ENCODE results near the gene F10. TPM values are rescaled to one million over a fixed set of nuclear protein-coding genes. Genes with fewer than 3 reads are reported as not detected.

F10 gene
- total RNA-seq, 1 experiment from 2014 or later, result not detected

- in situ Hi-C loops (cut with HindIII; ENCODE audit: low pct_unique_long_range_greater_than_20kb, low sequenced_read_pairs), result no loop called here
- no peak for DNase-seq (ENCODE audit: low read depth)
These were observed 21.6 kb downstream of the F10 start for GRCh38 chr13:113144255-113144629.

- in situ Hi-C loops (cut with HindIII; ENCODE audit: low pct_unique_long_range_greater_than_20kb, low sequenced_read_pairs), result no loop called here
- no peak for DNase-seq (ENCODE audit: low read depth)
These were observed 22.9 kb downstream of the F10 start for GRCh38 chr13:113145496-113145895.

GRCh38 chr13:113145911-113146598, 23.5 kb downstream of the F10 start:
- in situ Hi-C loops (cut with HindIII; ENCODE audit: low pct_unique_long_range_greater_than_20kb, low sequenced_read_pairs), result no loop called here

GRCh38 chr13:113146750-113147149, 24.2 kb downstream of the F10 start:
- in situ Hi-C loops (cut with HindIII; ENCODE audit: low pct_unique_long_range_greater_than_20kb, low sequenced_read_pairs), result no loop called here
- no peak for DNase-seq (ENCODE audit: low read depth)

More at GRCh38 chr13:113145911-113146598, 23.5 kb downstream of the F10 start:
- DNase-seq (ENCODE audit: low read depth), result no peak

GRCh38 chr13:113147206-113147605, 24.6 kb downstream of the F10 start:
- no peak for DNase-seq (ENCODE audit: low read depth)
- in situ Hi-C loops (cut with HindIII; ENCODE audit: low pct_unique_long_range_greater_than_20kb, low sequenced_read_pairs), result no loop called here

GRCh38 chr13:113148407-113148806, 25.8 kb downstream of the F10 start:
- in situ Hi-C loops (cut with HindIII; ENCODE audit: low pct_unique_long_range_greater_than_20kb, low sequenced_read_pairs), result no loop called here
- no peak for DNase-seq (ENCODE audit: low read depth)

GRCh38 chr13:113148940-113149503, 26.4 kb downstream of the F10 start:
- no peak for DNase-seq (ENCODE audit: low read depth)
- in situ Hi-C loops (cut with HindIII; ENCODE audit: low pct_unique_long_range_greater_than_20kb, low sequenced_read_pairs), result no loop called here

- no peak for DNase-seq (ENCODE audit: low read depth)
- in situ Hi-C loops (cut with HindIII; ENCODE audit: low pct_unique_long_range_greater_than_20kb, low sequenced_read_pairs), result no loop called here
These were observed 27.3 kb downstream of the F10 start for GRCh38 chr13:113149711-113150549.

- no peak for DNase-seq (ENCODE audit: low read depth)
- in situ Hi-C loops (cut with HindIII; ENCODE audit: low pct_unique_long_range_greater_than_20kb, low sequenced_read_pairs), result no loop called here
These were observed 28.2 kb downstream of the F10 start for GRCh38 chr13:113150550-113151365.

GRCh38 chr13:113151745-113152690, 29.4 kb downstream of the F10 start:
- DNase-seq (ENCODE audit: low read depth), result no peak
- in situ Hi-C loops (cut with HindIII; ENCODE audit: low pct_unique_long_range_greater_than_20kb, low sequenced_read_pairs), result no loop called here

GRCh38 chr13:113152691-113152983, 30.0 kb downstream of the F10 start:
- no peak for DNase-seq (ENCODE audit: low read depth)

GRCh38 chr13:113152984-113153809, 30.6 kb downstream of the F10 start:
- DNase-seq (ENCODE audit: low read depth), result peak; percentile 32
- in situ Hi-C loops (cut with HindIII; ENCODE audit: low pct_unique_long_range_greater_than_20kb, low sequenced_read_pairs), result no loop called here

More at GRCh38 chr13:113152691-113152983, 30.0 kb downstream of the F10 start:
- in situ Hi-C loops (cut with HindIII; ENCODE audit: low pct_unique_long_range_greater_than_20kb, low sequenced_read_pairs), result no loop called here

GRCh38 chr13:113153810-113154748, 31.5 kb downstream of the F10 start:
- peak; percentile 47 for DNase-seq (ENCODE audit: low read depth)
- in situ Hi-C loops (cut with HindIII; ENCODE audit: low pct_unique_long_range_greater_than_20kb, low sequenced_read_pairs), result no loop called here

GRCh38 chr13:113155201-113155600, 32.6 kb downstream of the F10 start:
- in situ Hi-C loops (cut with HindIII; ENCODE audit: low pct_unique_long_range_greater_than_20kb, low sequenced_read_pairs), result no loop called here
- DNase-seq (ENCODE audit: low read depth), result no peak

GRCh38 chr13:113155982-113156655, 33.5 kb downstream of the F10 start:
- no peak for DNase-seq (ENCODE audit: low read depth)
- in situ Hi-C loops (cut with HindIII; ENCODE audit: low pct_unique_long_range_greater_than_20kb, low sequenced_read_pairs), result no loop called here
